HG03280 (cell line): ENCODE results near the gene FOXL1.

ENCODE experiments used
- ATAC-seq: cut with Tn5 transposase; IDR thresholded peaks from one replicate; pipeline ENCODE4 v1.9.1; 2021; ENCODE audit warnings: mild to moderate bottlenecking, moderate library complexity; ENCODE audit not compliant: unreplicated experiment

Gene FOXL1

GRCh38 chr16:86578061-86578599 is at the start of gene FOXL1:
Gene FOXL1, plus strand, starts transcription at chr16:86578549. Its CDS starts 175 bp downstream, at chr16:86578724.
- no peak for ATAC-seq

GRCh38 chr16:86529160-86529559 is 49.2 kb upstream of the FOXL1 start:
- ATAC-seq: no peak

GRCh38 chr16:86530251-86531190 is 47.8 kb upstream of the FOXL1 start:
- ATAC-seq: no peak

GRCh38 chr16:86531191-86531545 is 47.2 kb upstream of the FOXL1 start:
- no peak for ATAC-seq

- ATAC-seq: no peak
Measured at GRCh38 chr16:86531641-86532525, 46.5 kb upstream of the FOXL1 start.

GRCh38 chr16:86532526-86532815 is 45.9 kb upstream of the FOXL1 start:
- ATAC-seq: no peak

- ATAC-seq: no peak
Measured at GRCh38 chr16:86533076-86533475, 45.3 kb upstream of the FOXL1 start.

GRCh38 chr16:86533767-86534351 is 44.5 kb upstream of the FOXL1 start:
- no peak for ATAC-seq

GRCh38 chr16:86534779-86535615 is 43.4 kb upstream of the FOXL1 start:
- ATAC-seq: no peak

- no peak for ATAC-seq
Measured at GRCh38 chr16:86536621-86537020, 41.7 kb upstream of the FOXL1 start.

- no peak for ATAC-seq
Measured at GRCh38 chr16:86537486-86537885, 40.9 kb upstream of the FOXL1 start.

GRCh38 chr16:86538196-86538780 is 40.1 kb upstream of the FOXL1 start:
- ATAC-seq: no peak

- ATAC-seq: no peak
Measured at GRCh38 chr16:86540894-86541293, 37.5 kb upstream of the FOXL1 start.

- ATAC-seq: no peak
Measured at GRCh38 chr16:86541560-86541959, 36.8 kb upstream of the FOXL1 start.

GRCh38 chr16:86542756-86543750 is 35.3 kb upstream of the FOXL1 start:
- ATAC-seq: no peak

GRCh38 chr16:86545481-86545880 is 32.9 kb upstream of the FOXL1 start:
- no peak for ATAC-seq

- no peak for ATAC-seq
Measured at GRCh38 chr16:86545954-86546637, 32.3 kb upstream of the FOXL1 start.

- ATAC-seq: no peak
Measured at GRCh38 chr16:86546638-86547013, 31.7 kb upstream of the FOXL1 start.
